IPS DF 19.7 (cell line): Measurements from ENCODE around the gene NKX2-3.

Source experiments
- DNase-seq: peaks from one replicate; pipeline ENCODE4 v3.0.0-alpha.2; 2013; ENCODE audit warnings: low read depth, low spot score

The NKX2-3 gene

DNA sequence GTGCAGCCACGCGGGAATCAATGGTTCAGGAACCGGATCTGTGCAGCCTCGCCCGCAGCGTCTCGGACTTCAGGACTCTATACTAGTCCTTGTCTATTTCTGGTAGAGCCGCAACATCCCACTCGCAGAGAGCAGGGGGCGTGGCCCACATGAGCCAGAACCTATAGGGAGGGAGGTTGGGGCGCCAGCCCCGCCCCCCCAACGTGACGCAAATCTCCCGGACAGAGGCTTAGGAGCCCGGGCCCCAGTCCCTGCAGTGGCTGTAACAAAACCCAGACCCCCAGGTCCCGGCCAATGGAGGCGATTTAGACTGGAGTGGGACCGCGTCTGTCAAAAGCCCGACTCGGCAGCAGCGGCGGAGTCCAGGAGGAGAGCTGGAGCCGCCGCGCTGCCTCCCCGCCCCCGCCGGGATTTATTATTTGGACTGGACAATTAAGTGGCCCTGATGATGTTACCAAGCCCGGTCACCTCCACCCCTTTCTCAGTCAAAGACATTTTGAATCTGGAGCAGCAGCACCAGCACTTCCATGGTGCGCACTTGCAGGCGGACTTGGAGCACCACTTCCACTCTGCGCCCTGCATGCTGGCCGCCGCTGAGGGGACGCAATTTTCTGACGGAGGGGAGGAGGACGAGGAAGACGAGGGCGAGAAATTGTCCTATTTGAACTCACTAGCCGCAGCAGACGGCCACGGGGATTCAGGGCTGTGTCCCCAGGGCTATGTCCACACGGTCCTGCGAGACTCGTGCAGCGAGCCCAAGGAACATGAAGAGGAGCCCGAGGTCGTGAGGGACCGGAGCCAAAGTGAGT lies at the start of gene NKX2-3:
TSS of gene NKX2-3 (plus strand) at position 256 of the 809 bp plus-strand sequence. CDS start at position 446, 190 bp downstream.
- DNase-seq = no peak

DNA sequence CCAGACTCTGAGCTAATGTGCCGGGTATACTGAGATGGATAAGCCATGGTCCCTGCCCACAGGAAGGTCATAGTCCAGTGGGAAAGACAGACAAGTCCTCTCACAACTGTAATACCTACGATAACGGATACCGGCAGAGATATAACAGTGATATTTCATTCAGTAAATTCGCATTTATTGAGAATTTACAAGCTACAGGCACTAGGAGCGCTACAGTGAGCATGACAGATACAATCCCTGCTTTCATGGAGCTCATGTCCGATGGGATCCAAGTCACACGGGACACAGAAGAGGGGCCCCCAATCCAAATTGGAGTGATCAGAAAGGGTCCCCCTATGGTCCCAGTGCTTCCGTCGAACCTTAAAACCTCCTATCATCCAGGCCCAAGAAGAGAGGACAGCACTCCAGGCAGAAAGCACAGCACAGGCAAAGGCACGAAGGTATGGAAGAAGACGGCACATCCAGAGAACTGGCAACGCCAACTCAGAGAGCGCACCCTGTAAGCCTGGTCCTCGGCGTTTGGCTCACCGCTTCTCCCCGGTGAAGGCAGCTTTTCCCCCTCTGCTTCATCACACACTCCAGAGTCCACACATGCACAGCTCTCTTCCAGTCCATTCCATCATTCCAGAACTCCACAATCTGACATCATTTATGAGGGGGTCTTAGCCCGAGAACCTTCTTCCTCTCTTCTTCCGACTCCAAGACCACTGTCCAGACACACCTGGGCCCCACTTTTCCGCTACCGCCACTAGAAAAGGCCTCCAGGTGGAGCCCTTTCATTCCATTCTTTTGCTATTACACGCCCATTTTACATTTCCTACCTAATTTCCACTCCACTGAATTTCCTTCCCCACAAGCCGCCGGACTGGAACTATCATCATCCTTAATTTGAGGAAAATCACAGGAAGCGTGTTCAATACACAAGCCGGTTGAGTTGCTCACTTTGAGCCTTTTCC lies 47.8 kb upstream of the NKX2-3 start:
- DNase-seq = no peak

DNA sequence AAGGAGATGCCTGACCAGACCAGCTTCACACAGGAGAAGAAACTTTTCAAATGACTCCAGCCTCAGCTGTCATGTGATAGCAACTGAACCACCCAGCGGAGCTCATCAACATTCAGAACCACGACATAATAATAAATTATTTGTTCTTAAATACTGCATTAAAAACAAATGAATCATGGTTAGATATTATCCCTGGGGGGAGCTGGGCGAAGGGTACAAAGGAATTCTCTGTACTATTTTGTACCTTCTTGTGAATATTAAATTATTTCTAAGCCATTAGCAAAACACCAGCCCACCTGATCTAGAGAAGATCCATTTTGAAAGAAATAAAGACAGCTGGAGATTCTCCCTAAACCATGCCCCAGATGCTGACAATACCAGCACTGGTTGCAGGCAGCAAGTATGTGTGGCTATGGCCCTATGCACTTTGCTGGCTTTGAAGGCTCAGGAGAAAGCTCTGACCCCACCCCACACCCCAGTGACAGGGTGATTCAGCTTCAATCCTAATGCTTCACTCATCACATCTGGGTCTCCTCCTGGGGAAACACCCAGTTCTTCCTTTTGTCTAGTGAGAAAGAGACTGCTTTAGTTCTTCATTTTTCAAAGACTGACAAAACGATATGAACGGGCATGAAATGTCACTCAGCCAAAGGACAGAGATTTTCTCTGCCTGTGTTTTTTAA lies 45.5 kb upstream of the NKX2-3 start:
- DNase-seq = no peak

DNA sequence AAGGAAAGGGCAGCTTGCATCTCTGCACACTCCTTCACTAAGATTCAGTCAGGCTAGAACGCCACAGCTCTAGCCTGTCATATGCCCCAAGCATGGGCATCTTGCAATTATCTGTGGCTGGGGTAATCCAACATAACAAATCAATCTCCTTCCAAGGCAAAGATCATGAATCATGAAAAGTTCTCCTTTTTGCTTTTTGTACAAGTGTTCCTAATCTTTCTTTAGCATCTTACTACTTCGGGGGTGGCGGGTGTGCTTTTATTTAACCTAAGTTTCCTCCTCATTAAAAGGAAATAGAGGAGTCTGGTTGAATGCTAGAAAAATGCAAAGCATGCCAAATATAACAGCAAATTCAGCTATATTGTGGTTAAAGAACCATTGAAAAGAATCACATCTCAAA lies 43.5 kb upstream of the NKX2-3 start:
- DNase-seq = no peak

DNA sequence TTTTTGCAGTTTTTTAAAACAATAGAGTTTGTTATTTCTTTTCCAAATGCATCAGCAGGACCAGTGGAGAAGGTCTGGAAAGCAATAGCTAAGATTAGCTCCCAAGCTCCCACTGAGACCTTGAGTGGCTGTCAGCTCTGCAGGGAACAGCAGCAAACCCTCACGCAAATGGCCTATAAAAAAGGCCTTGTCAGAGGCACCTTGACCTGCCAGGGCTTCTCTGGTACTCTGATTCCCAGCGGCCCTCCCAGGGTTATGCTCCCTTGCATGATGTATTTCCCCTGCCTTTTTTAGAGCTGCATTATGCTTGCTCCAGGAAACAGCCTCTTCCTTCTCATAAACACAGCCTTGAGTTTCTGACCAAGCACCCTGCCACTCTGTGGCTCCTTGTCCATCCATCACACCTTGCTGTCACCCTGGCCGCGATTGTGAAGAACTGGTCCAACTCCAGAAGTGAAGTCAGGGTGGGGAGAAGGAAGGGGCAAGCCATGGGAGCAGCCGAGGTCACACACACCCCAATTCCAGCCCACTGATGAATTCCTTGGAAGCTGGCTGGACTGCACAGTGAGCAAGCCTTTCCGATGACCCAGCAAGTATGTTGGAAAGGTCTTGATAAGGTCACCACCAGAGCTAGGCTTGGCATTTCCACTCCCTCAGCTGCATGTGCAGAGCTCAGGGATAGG lies 35.3 kb upstream of the NKX2-3 start:
- no peak for DNase-seq

DNA sequence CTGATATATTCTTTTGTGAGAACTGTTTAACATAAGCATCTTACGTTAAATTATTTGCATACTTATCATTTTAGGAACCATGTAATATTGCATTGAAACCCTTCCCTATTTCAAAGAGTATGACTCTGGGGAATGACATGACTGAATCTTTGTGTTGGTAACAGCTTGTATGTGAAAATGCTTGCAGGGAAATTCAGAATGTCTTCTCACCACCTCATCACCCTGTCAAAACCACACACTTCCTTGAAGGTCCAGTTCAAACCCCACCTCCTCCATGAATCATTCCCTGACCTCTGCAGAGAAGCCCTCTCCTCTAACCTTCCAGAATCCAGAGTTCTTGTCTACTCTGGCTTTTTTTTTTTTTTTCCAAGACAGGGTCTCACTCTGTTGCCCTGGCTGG lies 26.3 kb upstream of the NKX2-3 start:
- DNase-seq = no peak

DNA sequence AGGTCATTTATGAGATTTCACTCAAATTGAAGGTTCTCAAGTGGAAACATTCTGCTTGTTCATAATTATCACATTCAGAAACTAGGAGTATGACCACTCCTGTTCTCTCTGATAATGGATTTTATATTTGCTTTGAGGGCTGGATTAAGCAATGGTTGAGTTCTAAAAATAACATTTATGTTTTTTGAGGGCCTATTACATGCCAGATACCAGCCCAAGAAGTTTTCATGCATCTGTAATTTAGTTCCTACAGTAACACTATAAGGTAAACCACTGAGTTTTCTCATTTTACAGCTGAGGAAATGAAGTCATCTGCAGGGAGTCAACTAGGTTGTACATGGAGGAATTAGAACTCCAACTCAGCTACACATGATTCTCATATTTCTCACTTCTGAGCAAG lies 25.5 kb upstream of the NKX2-3 start:
- no peak for DNase-seq

DNA sequence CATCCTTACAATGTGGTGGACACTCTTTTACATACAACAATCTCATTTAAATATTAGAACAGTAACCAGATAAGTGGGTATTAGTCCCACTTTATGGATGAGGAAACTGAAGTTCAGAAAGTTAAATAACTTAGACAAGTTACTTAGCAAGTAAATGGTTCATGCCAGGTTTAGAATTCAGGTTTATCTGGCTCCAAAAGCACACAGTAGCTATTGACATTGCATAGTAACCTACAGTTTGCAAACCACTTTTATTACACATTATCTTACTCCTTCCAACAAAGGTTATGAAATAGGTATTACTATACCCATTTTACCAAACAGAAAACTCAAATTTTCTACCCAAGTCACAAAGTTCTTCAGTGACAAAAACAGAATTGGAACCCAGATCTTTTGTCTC lies 19.7 kb upstream of the NKX2-3 start:
- no peak for DNase-seq

DNA sequence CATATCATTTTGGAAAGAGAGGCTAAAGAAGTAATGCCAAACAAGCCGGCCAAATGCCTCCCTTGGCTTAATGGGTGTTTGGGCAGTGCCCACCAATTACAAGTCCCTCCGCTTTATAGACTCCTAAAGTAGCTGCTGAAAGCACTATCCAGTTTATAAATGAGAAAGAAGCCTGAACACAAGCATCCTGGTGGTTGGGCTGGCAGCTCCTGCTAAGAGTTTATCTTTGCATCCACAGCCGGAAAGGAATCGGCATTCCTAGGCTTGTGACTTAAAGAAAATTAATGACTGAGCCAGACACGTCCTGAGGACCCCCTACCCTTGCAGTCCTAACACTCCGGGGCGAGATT lies 13.1 kb upstream of the NKX2-3 start:
- no peak for DNase-seq

DNA sequence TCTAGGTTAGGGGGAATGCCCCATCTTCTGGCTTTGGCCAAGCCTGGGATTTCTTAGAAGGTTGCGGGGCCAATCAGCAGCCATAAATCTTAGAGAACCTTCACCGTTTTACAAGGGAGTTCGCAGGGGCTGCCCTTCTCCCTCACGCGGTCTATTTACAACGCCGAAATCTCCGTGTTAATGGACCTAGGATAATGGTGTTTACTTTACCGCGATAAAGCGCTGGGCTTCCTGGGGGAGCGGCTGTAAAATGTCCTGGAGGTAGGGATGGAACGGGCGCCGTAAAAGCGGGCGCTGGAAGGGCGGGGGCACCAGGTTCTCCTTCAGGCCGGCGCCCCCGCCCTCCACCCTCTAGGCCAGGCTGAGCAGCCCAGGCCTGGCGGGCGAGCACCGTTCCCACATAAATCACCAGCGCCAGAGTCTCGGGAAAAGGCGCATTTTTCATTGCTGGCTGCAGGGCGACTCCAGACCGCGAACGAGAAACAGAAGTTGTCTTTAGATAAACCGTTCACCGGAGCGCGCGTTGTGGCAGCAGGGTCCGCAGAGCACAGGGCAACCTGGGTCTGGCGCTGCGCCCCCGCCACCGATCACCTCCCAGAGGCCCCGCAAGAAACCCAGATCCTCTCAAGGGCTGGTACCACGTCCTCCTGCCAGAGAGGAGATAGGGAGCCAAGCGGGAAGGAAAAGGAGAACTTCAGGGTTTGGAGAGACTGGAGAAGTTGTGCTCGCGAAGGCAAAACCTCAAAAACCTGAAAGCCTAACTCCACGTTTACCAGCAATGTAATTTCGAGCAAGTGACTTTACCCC lies 12.5 kb upstream of the NKX2-3 start:
- no peak for DNase-seq

DNA sequence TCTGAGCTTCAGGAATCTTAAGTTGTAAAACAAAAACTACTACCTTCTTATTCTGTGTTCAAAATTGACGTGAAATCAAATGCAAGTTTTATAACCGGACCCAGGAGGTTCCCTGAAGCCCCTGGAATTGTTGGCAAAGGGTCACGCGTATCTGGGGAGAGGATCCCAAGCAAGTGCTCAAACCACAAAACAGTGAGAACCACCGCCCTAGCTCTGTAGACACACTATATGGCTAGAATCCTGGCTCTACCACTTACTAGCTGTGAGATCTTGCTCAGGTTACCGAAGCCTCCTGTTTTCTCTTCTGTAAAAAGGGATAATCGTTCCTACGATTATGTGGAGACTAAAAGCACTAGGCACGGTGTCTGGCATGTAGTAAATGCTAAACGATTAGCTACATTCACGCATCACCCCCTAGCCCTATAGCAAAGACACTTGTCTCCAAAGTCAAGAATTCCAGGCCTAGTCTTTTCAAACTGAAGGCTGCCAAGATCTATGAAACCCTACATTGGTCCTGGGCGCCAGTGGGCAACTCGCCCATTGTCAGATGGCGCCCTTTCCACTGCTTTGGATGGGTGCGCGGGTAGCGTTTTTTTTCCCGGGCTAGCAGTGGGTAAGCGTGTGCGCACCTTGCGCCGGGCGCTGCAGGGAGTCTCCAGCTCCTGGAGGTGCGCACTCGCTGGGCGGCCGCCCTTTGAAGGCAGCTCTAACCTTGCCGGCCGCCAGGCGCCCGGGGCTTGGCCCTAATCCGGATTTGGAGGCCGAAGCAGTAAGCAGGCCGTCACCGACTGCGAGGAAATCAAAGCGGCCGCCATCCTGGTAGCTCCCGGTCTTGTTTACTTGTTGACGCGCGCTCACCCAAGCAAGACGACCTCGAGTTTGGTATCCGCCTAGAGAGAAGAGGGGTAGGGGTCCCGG lies 11.6 kb upstream of the NKX2-3 start:
- DNase-seq = no peak

DNA sequence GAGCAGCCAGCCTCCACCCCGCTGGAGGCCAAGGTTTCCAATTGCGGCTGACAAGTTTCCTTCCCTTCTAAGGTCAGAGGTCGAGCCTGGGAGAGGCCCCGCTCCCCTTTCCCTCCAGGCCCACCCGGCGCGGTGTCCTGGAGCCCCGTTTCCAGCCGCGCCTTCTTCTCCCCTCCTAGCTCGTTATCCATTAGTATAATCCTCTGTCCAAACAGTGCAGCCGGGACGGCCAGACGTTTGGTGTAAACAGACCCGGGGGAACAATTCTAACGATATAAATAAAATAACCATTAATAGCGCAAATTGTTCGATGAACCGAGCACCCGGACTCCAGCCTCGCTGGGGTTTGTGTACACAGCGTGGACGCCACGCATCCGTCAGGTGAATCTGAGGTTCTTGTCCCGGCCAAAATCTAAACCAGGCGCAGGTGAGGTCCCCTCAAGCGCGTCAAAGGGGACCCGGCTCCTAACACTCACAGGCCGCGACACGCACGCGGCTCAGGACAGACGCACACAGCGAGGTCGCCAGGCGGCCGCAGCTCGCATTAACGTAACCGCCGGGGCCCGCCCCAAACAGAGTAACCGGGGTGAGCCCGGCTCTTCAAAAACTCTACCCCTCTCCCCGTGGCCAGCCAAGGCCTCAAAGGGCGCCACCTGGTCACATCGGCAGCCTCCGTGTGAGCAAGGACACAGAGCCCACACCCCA lies 10.8 kb upstream of the NKX2-3 start:
- DNase-seq = no peak

DNA sequence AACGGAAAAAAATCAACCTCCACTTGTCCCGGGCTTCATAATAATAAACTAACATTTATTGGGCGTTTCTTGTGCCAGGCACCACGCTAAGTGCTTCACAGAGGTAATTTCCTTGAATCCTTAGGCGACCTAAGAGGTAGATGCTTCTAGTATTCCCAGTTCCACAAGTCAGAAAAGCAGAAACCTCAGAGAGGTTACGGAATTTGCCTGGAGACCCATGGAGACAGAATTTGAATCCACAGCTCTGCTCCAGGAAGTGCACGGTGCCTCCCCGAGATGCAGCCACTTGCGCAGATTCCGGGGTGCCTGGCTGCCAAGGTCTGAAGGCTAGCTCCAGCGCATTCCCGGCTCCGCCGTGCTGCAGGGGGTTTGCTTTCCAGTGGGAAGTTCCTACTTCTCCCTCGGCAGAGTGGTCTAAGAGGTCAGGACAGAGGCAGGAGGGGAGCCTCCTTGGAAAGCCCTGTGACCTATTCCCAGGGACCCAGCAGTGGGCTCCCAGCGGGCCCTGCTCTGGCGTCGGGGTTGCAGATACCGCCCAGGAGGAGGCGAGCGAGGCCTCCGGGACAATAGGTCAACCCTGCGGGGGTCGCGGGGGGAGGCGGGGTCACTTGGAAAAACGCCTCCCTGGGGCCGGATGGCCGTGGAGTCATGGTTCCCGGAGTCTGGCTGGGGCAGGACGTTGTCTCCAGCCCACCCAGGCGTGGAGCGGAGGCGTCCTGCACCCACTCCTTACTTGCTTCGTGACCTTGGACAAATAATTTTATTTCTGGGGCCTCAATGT lies 10.1 kb upstream of the NKX2-3 start:
- DNase-seq = no peak

DNA sequence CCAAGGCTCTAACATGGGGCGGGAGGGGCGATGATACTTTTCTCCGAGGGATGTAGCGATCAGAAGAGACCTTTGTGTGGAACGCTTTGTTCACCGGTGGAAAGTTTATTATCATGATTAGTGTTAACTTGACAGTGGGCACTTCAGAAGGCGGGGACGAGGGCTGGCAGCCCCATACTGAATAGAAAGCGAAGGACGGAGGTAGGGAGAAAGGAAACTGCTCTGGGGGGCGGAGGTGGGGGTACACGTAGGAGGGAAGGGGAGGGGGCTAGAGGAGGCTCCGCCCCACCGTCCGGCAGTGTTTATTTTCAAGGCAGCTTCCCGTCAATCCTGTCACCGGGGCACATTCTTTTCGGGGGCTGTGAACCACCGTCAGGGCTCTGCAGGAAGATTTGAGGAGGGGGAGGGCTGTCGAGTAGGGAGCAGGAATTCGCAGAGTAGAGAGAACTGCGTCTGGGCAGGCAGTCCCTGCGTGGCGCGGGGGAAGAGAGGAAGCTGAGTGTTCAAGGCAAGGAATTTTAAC lies 9.4 kb upstream of the NKX2-3 start:
- no peak for DNase-seq

DNA sequence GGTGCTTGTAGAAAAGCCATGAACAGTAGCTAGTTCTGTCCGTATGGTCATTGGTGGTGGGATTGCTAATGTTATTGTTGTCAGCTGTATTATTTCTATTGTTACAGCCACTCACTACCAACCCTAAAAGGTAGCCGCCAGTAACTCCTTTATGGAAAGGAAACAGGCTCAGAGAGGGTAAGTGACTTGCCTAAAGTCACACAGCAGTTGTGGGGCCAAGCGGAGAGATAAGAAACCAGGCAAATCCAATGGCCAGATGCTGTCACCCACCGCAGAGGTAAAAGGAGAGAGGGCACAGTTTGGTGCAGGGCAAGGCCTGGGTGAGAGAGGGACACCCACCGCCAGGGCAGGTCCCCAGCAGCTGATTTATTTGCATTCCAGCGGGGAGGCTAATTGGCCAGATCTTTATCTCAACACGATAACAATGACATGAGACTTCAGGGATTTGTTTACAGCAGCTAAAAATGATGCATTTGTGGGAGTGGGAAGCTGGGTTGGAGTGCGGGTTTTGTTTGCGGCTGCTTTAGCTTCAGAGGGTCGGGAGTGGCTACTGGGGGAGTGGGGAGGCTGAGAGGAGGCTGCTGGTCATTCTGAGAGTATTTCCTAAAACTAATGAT lies 8.6 kb upstream of the NKX2-3 start:
- DNase-seq = no peak

DNA sequence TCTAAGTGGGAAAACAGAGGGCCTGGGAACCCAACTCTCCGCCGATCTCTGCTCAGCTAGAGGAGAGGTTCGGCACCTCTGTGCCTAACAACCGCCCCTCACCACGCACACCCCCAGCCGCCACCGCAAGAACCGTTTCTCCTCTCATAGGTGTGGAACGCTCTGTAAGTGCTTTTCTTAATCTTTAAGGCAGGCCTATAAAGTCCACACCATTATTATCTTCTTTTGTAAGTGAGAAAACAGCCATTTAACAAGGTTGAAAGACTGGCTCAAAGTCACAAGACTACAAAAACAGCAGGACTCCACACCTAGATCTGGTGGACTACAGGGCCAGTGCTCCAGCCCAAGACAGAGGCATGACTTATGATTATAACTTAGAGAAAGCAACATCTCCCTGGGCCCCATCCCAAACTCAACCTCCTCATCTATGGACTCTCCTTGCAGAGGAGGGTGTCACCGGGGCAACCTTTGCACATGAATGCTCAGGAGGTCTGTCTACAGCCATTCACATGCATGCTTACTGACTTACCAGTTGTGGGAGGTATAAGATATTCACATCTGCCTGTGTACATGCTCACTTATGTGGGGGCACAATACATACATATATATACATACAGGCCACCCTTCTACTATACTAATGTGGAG lies 7.9 kb upstream of the NKX2-3 start:
- DNase-seq = no peak

DNA sequence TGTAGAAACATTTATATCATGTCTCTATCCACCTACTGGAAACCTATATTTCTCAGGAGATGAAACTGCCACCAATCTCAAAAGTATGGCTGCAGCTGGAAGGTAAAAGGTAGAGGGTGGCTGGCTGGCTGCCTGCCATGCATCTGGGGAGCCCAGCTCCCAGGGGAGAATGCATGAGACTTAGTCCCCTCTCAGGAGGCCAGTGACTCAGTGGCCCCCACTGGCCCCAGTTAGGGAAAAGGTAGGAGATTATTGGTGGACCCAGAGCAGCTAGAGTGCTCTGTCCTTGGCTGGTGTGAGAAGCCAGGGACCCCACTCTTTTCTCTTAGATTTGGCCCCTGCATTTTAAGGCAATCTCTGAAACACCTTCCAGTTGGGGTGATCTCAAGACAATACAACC lies 6.8 kb upstream of the NKX2-3 start:
- no peak for DNase-seq
